GM23248 (cell line): ENCODE measurements around the gene OLFM3.

Source experiments
- EZH2 ChIP-seq: fragments of 200-600 bp; sonication (generic); IDR thresholded peaks from 2 replicates; pipeline ENCODE4 v1.6.1; 2018; ENCODE audit warnings: antibody characterized with exemption, mild to moderate bottlenecking; ENCODE audit not compliant: insufficient read depth, poor library complexity, severe bottlenecking
- EZH2phosphoT487 ChIP-seq: fragments of 200-600 bp; sonication (generic); IDR thresholded peaks from 2 replicates; pipeline ENCODE4 v1.6.1; 2018; ENCODE audit warnings: antibody characterized with exemption, moderate library complexity, mild to moderate bottlenecking, low read depth; ENCODE audit not compliant: insufficient read depth

DNA sequence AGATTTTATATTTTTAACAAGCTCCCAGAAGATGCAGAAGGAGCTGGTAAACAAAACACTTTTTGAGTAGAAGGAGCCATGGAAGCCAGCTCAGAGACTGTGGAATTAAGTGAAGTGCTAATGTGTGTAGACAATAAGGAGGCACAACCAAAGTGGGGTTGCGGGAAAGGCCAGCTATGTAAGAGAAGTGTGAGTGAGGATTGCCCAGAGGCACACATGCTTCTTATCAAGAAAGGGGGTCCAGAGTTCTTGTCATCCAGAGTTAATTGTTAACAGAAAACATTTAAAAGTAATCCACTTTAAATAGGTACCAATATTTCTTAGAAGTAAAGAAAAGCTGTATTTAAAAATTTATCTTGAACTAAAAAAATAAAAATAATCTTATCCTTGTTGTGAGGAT, 136.8 kb downstream of the OLFM3 start:
- TF ChIP-seq EZH2 (no peak), EZH2phosphoT487 (no peak)
